Endothelial cell of umbilical vein (primary cell): Measurements from ENCODE around the gene CAMTA1. TPM values are rescaled to one million over a fixed set of nuclear protein-coding genes. Genes with fewer than 3 reads are reported as not detected.

Experiments
- BruUV-seq: library from RNA; stranded (reverse); fragments of 400-500 nt; replicated peaks from 2 replicates; lab custom pipeline; 2021; lab: Mats Ljungman, UMichigan
- CTCF ChIA-PET: fragments of 300-600, 350-600 bp; sonication (Branson Sonifier 250); formaldehyde crosslinking; loops from one replicate; lab custom pipeline; 2021; ENCODE audit warnings: antibody characterized with exemption, inconsistent platforms; lab: Charles Lee
- POLR2A ChIA-PET: fragments of 300-600, 350-600 bp; sonication (Branson Sonifier 250); formaldehyde crosslinking; loops from one replicate; lab custom pipeline; 2021; ENCODE audit warnings: antibody characterized with exemption, inconsistent platforms; lab: Charles Lee
- DNase-seq: peaks from one replicate; pipeline ENCODE4 v3.0.0-alpha.2; 2011; ENCODE audit warnings: low read depth, low spot score
- FAIRE-seq: peaks from 2 replicates; lab custom pipeline; 2011; peaks lifted over from hg19 to GRCh38; lab: Jason Lieb, UNC
- H2AFZ ChIP-seq: 2 replicates; pipeline ENCODE4 v1.6.0; 2012; ENCODE audit warnings: low read depth, low read length, control low read depth, inconsistent platforms
- H3K27ac ChIP-seq: 2 replicates; pipeline ENCODE4 v1.5.1; 2011; ENCODE audit warnings: low read depth, mild to moderate bottlenecking, control low read depth, low read length, moderate library complexity; ENCODE audit not compliant: insufficient read depth
- H3K27me3 ChIP-seq, 2 experiments: 2 replicates each; pipeline versions ENCODE4 v1.6.0 to v1.6.1; 2011; ENCODE audit warnings: low read length in 2 of 2, mixed read lengths in 1 of 2; ENCODE audit not compliant: control insufficient read depth in 2 of 2, insufficient read depth in 2 of 2
- H3K36me3 ChIP-seq, 2 experiments: 2 replicates in 1 of 2; 3 replicates in 1 of 2; pipeline ENCODE4 v1.5.1; 2011; ENCODE audit warnings: low read length in 2 of 2, mild to moderate bottlenecking in 1 of 2, moderate library complexity in 1 of 2; ENCODE audit not compliant: control insufficient read depth in 2 of 2, insufficient read depth in 2 of 2; ENCODE audit errors: extremely low read depth in 1 of 2
- H3K4me1 ChIP-seq: 3 replicates; pipeline ENCODE4 v1.5.1; 2011; ENCODE audit warnings: mild to moderate bottlenecking, low read length; ENCODE audit not compliant: control insufficient read depth, insufficient read depth; ENCODE audit errors: extremely low read depth
- H3K4me2 ChIP-seq: 2 replicates; pipeline ENCODE4 v1.6.1; 2011; ENCODE audit warnings: low read length, control low read depth, mixed read lengths; ENCODE audit not compliant: insufficient read depth
- H3K4me3 ChIP-seq, 3 experiments: fragments of 200-600 bp in 1 of 3; sonication (generic), shearing (Covaris generic) in 1 of 3; replicated peaks in 1 of 3; 2 replicates each; pipeline ENCODE4 v1.5.1; 2011 to 2016; ENCODE audit warnings: control low read depth in 3 of 3, low read length in 3 of 3, mild to moderate bottlenecking in 2 of 3, inconsistent platforms in 1 of 3, low read depth in 1 of 3, moderate library complexity in 1 of 3; ENCODE audit not compliant: insufficient read depth in 1 of 3
- H3K79me2 ChIP-seq: 2 replicates; pipeline ENCODE4 v1.6.0; 2012; ENCODE audit warnings: low read length, inconsistent platforms; ENCODE audit not compliant: control insufficient read depth, insufficient read depth
- H3K9ac ChIP-seq: replicated peaks from 2 replicates; pipeline ENCODE3; 2011; ENCODE audit warnings: low read length, control low read depth; ENCODE audit not compliant: insufficient read depth; ENCODE audit errors: extremely low read depth
- H3K9me1 ChIP-seq: replicated peaks from 3 replicates; pipeline ENCODE4 v1.6.0; 2011; ENCODE audit warnings: mild to moderate bottlenecking, low read length; ENCODE audit not compliant: control insufficient read depth, insufficient read depth; ENCODE audit errors: extremely low read depth
- H3K9me3 ChIP-seq: replicated peaks from 2 replicates; pipeline ENCODE4 v1.5.1; 2012; ENCODE audit warnings: low read length, inconsistent platforms; ENCODE audit not compliant: control insufficient read depth, insufficient read depth
- H4K20me1 ChIP-seq: replicated peaks from 2 replicates; pipeline ENCODE3; 2011; ENCODE audit warnings: mild to moderate bottlenecking, low read length; ENCODE audit not compliant: control insufficient read depth, insufficient read depth; ENCODE audit errors: extremely low read depth
- EZH2 ChIP-seq: IDR thresholded peaks from 2 replicates; pipeline ENCODE4 v1.6.1; 2012; ENCODE audit warnings: borderline replicate concordance, low read depth, mild to moderate bottlenecking, moderate library complexity, low read length, inconsistent platforms; ENCODE audit not compliant: severe bottlenecking
- FOS ChIP-seq: IDR thresholded peaks from 2 replicates; pipeline ENCODE4 v1.6.1; 2011; ENCODE audit warnings: mild to moderate bottlenecking, low read length, moderate library complexity, borderline replicate concordance; ENCODE audit not compliant: insufficient read depth
- GATA2 ChIP-seq: IDR thresholded peaks from 2 replicates; pipeline ENCODE4 v1.7.0; 2011; ENCODE audit warnings: low read depth, mild to moderate bottlenecking, moderate library complexity, mixed read lengths, low read length; ENCODE audit not compliant: insufficient read length, insufficient read depth
- JUN ChIP-seq: IDR thresholded peaks from 2 replicates; pipeline ENCODE4 v1.6.1; 2011; ENCODE audit warnings: borderline replicate concordance, low read depth; ENCODE audit not compliant: insufficient read length, insufficient read depth
- MYC ChIP-seq: IDR thresholded peaks from one replicate; pipeline ENCODE4 v1.6.1; 2011; ENCODE audit warnings: mild to moderate bottlenecking, low read depth, low read length
- POLR2A ChIP-seq: IDR thresholded peaks from 2 replicates; pipeline ENCODE4 v1.6.1; 2012; ENCODE audit warnings: low read depth, mild to moderate bottlenecking, control low read depth, low read length
- POLR2AphosphoS5 ChIP-seq: IDR thresholded peaks from 2 replicates; pipeline ENCODE4 v1.6.1; 2012; ENCODE audit warnings: low read depth, mild to moderate bottlenecking, control low read depth, low read length, moderate library complexity; ENCODE audit not compliant: insufficient read depth
- dilution Hi-C: fragments of 300-500 bp; cut with MboI; formaldehyde crosslinking; loops from one replicate; pipeline ENCODE4 v1.15.0; 2019; ENCODE audit warnings: low sequenced_read_pairs; ENCODE audit not compliant: extremely low pct_ligation_motif_present
- intact Hi-C: fragments of 100-400 bp; cut with micrococcal nuclease; formaldehyde crosslinking; loops from one replicate; pipeline ENCODE4 v1.10.0; 2022
- polyA plus RNA-seq, 4 experiments: library from polyadenylated mRNA; depleted of rRNA in 3 of 4; stranded (reverse) in 3 of 4; unstranded in 1 of 4; fragments of >200 nt; gene quantifications; 2 replicates each; pipeline versions ENCODE4 v1.2.1 to v1.2.3, GENCODE V29; 2011 to 2012; ENCODE audit warnings: missing spikeins in 1 of 4
- total RNA-seq: library from RNA; stranded (reverse); gene quantifications from 2 replicates; pipeline ENCODE4 v1.2.3, GENCODE V29; 2021
- TF ChIP-seq, protein P1 (sequence below), 2 donors: IDR thresholded peaks; 1 replicate in 1 of 2; 2 replicates in 1 of 2; pipeline ENCODE4 v1.5.1; 2011; ENCODE audit warnings: low read length in 2 of 2, mild to moderate bottlenecking in 2 of 2, moderate library complexity in 2 of 2, control low read depth in 1 of 2, inconsistent platforms in 1 of 2, low read depth in 1 of 2; ENCODE audit not compliant: insufficient read depth in 1 of 2; ENCODE audit errors: extremely low read depth in 1 of 2
- TF ChIP-seq, protein P2 (sequence below): IDR thresholded peaks from 2 replicates; pipeline ENCODE4 v1.6.1; 2011; ENCODE audit not compliant: insufficient read depth, insufficient read length

The CAMTA1 gene
- total and polyA plus RNA-seq, 2 donors (not counting 3 experiments of a cell fraction or from before 2014, with no cell fraction given), result 50.8 to 92.7 TPM

DNA sequence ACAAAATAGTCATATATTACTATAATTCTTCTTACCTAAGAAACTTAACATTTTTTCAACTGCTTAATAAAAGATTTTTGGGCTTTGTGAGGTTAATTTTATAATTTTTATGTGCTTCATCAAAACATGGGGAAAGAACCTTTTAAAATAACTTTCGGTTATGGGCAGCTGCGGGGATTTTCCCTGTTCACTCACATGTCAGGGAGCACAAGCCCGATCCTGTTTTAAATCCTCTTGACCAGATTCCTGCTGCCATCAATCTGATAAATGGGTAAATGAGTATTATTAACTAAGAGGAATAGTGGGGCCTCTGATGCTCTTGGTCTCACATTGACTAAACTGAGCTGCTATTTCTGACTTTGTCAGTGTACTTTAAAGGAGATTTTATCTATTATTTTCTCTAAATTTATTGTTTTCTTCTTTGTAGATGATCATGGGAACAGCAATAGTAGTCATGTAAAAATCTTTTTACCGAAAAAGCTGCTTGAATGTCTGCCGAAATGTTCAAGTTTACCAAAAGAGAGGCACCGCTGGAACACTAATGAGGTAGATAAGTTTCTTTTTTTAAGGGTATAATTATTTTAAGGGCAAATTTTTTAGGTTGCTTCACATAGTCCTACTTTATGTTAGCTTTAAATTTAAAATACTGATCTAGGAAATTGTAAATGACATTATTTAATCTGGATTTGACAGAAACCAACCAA is 39.6 kb downstream of the CAMTA1 start:
- Histone ChIP-seq H3K36me3 (no peaks in the 10 kb centered on the region), H4K20me1 (peaks cover under 1% of the 10 kb centered on the region), H3K4me1 (peaks cover 8% of the 10 kb centered on the region), H3K9me1 (no peaks in the 10 kb centered on the region), H3K79me2 (peaks cover 10% of the 10 kb centered on the region), H3K4me3 (no peak overlapping the region), H3K27ac (no peak overlapping the region), H3K4me2 (no peak overlapping the region), H3K27me3 (no peaks in the 10 kb centered on the region), H3K9me3 (no peaks in the 10 kb centered on the region), H3K9ac (no peak overlapping the region), H2AFZ (no peak overlapping the region)
- dilution Hi-C loops, result no loop called here
- DNase-seq (no peak), FAIRE-seq (no peak)
- CTCF ChIA-PET, result interaction anchor here (0.7 kb wide), 1 partner anchor 11 kb away, joined by 3 read pairs; no protein-coding TSS in a partner anchor
- BruUV-seq, result no TSS peak
- TF ChIP-seq MYC, result no peak
- TF ChIP-seq, protein P1, sequence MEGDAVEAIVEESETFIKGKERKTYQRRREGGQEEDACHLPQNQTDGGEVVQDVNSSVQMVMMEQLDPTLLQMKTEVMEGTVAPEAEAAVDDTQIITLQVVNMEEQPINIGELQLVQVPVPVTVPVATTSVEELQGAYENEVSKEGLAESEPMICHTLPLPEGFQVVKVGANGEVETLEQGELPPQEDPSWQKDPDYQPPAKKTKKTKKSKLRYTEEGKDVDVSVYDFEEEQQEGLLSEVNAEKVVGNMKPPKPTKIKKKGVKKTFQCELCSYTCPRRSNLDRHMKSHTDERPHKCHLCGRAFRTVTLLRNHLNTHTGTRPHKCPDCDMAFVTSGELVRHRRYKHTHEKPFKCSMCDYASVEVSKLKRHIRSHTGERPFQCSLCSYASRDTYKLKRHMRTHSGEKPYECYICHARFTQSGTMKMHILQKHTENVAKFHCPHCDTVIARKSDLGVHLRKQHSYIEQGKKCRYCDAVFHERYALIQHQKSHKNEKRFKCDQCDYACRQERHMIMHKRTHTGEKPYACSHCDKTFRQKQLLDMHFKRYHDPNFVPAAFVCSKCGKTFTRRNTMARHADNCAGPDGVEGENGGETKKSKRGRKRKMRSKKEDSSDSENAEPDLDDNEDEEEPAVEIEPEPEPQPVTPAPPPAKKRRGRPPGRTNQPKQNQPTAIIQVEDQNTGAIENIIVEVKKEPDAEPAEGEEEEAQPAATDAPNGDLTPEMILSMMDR (IDR thresholded peaks at IDR 0.05; ENCODE audit: extremely low read depth in 1 of 2, insufficient read depth in 1 of 2, low read depth in 1 of 2, low read length in 2 of 2), result no peak
- TF ChIP-seq GATA2, result no peak
- TF ChIP-seq POLR2A, result no peak
- no peak for TF ChIP-seq FOS
- TF ChIP-seq, protein P2, sequence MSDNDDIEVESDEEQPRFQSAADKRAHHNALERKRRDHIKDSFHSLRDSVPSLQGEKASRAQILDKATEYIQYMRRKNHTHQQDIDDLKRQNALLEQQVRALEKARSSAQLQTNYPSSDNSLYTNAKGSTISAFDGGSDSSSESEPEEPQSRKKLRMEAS, result no peak
- no peak for TF ChIP-seq EZH2
- no peak for TF ChIP-seq JUN
- no peak for TF ChIP-seq POLR2AphosphoS5
- POLR2A ChIA-PET, result no interaction called here
- intact Hi-C loops, result no loop called here
